GM19351 (cell line): ENCODE results near the gene GVQW3.
A peak's percentile ranks its signal among the peaks of the same experiment; 100 is the strongest.

Source experiments
- ATAC-seq: cut with Tn5 transposase; IDR thresholded peaks from one replicate; pipeline ENCODE4 v1.9.1; 2021; ENCODE audit warnings: mild to moderate bottlenecking, moderate library complexity; ENCODE audit not compliant: unreplicated experiment

Gene GVQW3

GRCh38 chr11:76444384-76445120, 63.4 kb downstream of the GVQW3 start, which contains the start of gene EMSY:
EMSY (plus strand) TSS chr11:76445018; CDS start chr11:76446939, 1,921 bp downstream.
- ATAC-seq = peak; percentile 93

GRCh38 chr11:76445121-76446084, 64.3 kb downstream of the GVQW3 start:
- ATAC-seq = peak; percentile 35

GRCh38 chr11:76448506-76448905, 67.4 kb downstream of the GVQW3 start:
- no peak for ATAC-seq

GRCh38 chr11:76453248-76453647, 72.1 kb downstream of the GVQW3 start:
- ATAC-seq = no peak

GRCh38 chr11:76455331-76455730, 74.2 kb downstream of the GVQW3 start:
- ATAC-seq = no peak

- ATAC-seq = no peak
These were observed 74.8 kb downstream of the GVQW3 start for GRCh38 chr11:76455931-76456330.

GRCh38 chr11:76456571-76456970, 75.4 kb downstream of the GVQW3 start:
- ATAC-seq = no peak
